IgD-negative memory B cell (primary cell): ENCODE results near the gene SEPSECS. TPM values are rescaled to one million over a fixed set of nuclear protein-coding genes. Genes with fewer than 3 reads are reported as not detected.
A peak's percentile ranks its signal among the peaks of the same experiment; 100 is the strongest.

ENCODE experiments used
- H3K27ac Mint-ChIP-seq, 3 donors: one replicate each; pipeline ENCODE4 v1.8.0; 2020 to 2022; ENCODE audit warnings: mild to moderate bottlenecking in 3 of 3, mixed read lengths in 3 of 3, moderate library complexity in 1 of 3
- H3K27me3 Mint-ChIP-seq: one replicate; pipeline ENCODE4 v1.8.0; 2021; ENCODE audit warnings: mixed read lengths
- H3K36me3 Mint-ChIP-seq: one replicate; pipeline ENCODE4 v1.8.0; 2020; ENCODE audit warnings: mild to moderate bottlenecking, mixed read lengths
- H3K4me1 Mint-ChIP-seq, 3 donors: one replicate each; pipeline ENCODE4 v1.8.0; 2020 to 2022; ENCODE audit warnings: mixed read lengths in 3 of 3, mild to moderate bottlenecking in 1 of 3
- H3K4me3 Mint-ChIP-seq, 4 donors: one replicate each; pipeline ENCODE4 v1.8.0; 2020 to 2022; ENCODE audit warnings: mild to moderate bottlenecking in 4 of 4, mixed read lengths in 4 of 4, moderate library complexity in 3 of 4
- H3K9me3 Mint-ChIP-seq, 3 donors: one replicate each; pipeline ENCODE4 v1.8.0; 2020 to 2021; ENCODE audit warnings: mixed read lengths in 3 of 3, mild to moderate bottlenecking in 1 of 3
- polyA plus RNA-seq: library from polyadenylated mRNA; unstranded; fragments of 300-500 nt; fragmentation: Illumina TruSeq; gene quantifications from one replicate; pipeline ENCODE4 v1.2.3, GENCODE V29; 2021

The SEPSECS gene
- 3.5 TPM for polyA plus RNA-seq

DNA sequence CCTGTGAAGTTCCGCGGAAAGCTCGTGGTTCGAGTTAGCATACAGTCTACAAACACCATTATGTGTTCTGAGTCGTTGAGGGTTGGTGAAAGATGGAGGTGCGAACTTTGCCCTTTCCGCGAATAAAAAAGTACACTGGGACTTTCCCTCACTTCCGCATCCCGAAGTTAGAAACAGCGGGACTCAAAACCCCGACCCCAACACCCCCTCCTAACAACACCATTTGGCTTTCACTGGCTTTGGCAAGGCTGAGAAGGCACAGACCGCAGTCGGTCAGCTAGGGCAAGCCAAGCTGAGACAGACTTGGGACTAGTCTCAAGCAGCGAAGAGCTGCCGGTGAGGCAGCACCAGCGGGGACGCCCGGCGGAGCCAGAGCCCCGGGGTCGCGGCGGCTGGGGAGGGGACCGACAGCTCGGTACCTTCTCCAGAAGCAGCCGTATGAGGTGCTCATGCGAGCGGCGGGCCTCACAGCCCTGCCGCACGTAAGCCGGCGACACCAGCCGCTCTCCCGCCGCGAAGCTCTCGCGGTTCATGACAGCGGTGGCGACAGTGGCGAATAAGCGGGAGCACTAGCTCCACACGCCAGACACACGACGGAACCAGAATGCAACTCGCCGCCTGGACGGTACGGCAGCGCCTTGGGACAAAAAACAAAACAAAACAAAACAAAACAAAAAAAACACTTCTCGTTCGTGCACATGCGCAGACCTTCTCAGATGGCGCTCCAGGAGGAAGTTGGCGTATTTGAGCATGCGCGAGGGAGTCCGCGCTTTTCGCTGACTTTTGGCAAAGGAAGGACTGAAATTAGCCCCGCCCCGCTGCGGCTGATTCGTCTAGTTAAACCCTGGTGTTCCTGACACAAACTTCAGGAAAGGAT, at the start of gene SEPSECS:
SEPSECS (minus strand) TSS at position 613 of the 877 bp plus-strand sequence; CDS start at position 533, 80 bp downstream.
- H3K27ac Mint-ChIP-seq = peak within 1 kb of the TSS; percentile 92 to 99 (median 93)
- peak within 1 kb of the TSS; percentile 93 to 98 (median 95) for H3K4me3 Mint-ChIP-seq
- H3K9me3 Mint-ChIP-seq = no peaks in the 10 kb centered on the region
- no peaks in the 10 kb centered on the region for H3K27me3 Mint-ChIP-seq
- peaks cover 25 to 39% (median 32%) of the 10 kb centered on the region in 3 donors for H3K4me1 Mint-ChIP-seq
- peaks cover 8% of the 10 kb centered on the region for H3K36me3 Mint-ChIP-seq

DNA sequence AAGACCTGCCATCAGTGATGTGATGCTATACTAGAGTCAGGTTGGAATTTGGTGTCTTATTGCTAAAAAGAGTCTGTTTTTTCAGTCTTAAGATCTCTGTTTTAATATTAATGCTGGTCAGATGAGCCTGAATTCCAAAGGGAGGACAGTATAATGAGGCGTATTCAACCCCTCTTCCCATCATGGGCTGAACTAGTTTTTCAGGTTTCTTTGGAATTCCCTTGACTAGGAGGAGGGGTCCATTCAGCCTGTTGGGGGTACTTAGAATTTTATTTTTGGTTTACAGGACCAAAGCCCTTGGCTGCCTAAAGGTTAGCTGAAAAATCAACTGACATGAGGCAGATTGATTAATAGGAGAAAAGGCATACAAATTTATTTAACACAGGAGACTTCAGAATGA, 49.5 kb upstream of the SEPSECS start:
- H3K9me3 Mint-ChIP-seq = peaks cover 9 to 19% (median 16%) of the 10 kb centered on the region in 3 donors
- H3K4me3 Mint-ChIP-seq = no peak overlapping the region
- H3K27me3 Mint-ChIP-seq = no peaks in the 10 kb centered on the region
- H3K36me3 Mint-ChIP-seq = no peaks in the 10 kb centered on the region
- H3K4me1 Mint-ChIP-seq = no peaks in the 10 kb centered on the region
- no peak overlapping the region for H3K27ac Mint-ChIP-seq

DNA sequence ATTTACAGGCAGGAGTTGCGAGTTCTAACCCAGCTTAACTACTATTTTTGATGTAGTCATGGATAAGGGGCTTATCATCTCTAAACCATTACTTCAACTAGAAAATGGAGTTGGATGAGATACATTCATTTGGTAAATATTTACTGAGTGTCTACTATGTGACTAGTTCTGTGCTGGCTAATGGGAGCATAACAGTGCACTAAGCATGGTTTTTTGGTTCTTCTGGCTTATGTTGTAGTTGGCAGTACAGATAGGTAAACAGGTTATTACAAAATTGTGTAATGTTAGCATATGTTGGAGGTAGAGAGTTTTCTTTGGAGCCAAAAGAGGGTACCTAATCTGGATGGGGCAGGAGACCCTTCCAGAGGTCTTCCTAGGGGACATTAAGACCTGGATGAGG, 47.7 kb upstream of the SEPSECS start:
- no peaks in the 10 kb centered on the region for H3K27me3 Mint-ChIP-seq
- no peak overlapping the region for H3K4me3 Mint-ChIP-seq
- H3K9me3 Mint-ChIP-seq = peaks cover 10 to 22% (median 15%) of the 10 kb centered on the region in 3 donors
- H3K36me3 Mint-ChIP-seq = peaks cover 2% of the 10 kb centered on the region
- peak overlapping the region in 1 of 3 donors; percentile 55 for H3K27ac Mint-ChIP-seq
- H3K4me1 Mint-ChIP-seq = no peaks in the 10 kb centered on the region

DNA sequence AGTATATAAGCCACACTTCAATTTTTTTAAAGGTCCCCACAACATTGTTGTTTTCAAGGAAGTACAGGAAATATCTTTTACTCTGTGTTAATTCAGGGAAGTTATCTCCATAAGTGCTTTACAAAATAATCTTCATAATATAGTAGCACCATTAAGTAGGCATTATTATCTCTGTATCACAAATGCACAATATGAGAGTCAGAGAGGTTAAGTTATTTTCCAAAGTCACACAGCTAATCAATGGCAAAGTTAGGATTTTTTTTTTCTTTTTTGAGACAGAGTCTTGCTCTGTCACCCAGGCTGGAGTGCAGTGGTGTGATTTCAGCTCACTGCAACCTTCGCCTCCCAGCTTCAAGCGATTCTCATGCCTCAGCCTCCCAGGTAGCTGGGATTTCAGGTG, 38.5 kb upstream of the SEPSECS start:
- peaks cover 2 to 6% (median 5%) of the 10 kb centered on the region in 3 donors for H3K9me3 Mint-ChIP-seq
- H3K27ac Mint-ChIP-seq = no peak overlapping the region
- H3K4me3 Mint-ChIP-seq = no peak overlapping the region
- H3K27me3 Mint-ChIP-seq = no peaks in the 10 kb centered on the region
- H3K4me1 Mint-ChIP-seq = no peaks in the 10 kb centered on the region
- peaks cover 20% of the 10 kb centered on the region for H3K36me3 Mint-ChIP-seq

DNA sequence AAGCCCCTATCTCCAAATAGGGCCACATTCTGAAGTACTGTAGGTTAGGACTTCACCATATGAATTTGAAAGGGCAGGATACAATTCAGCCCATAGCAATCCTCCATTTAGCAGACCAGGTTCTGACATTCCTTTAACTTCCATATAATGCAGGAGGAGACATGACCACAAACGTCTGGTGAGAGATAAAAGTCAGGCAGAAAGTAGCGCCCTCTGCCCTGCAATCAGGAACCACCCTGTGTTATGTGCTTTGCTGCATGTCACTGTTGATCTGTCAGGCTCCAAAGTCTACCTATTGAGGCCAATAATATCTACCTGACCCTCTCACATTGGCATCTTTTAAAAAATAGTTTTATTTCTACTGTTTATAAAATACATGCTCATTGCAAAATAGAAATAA, 30.2 kb upstream of the SEPSECS start:
- H3K4me1 Mint-ChIP-seq = peaks cover 0 to 8% (median 1%) of the 10 kb centered on the region in 3 donors
- H3K27me3 Mint-ChIP-seq = no peaks in the 10 kb centered on the region
- no peak overlapping the region for H3K27ac Mint-ChIP-seq
- H3K36me3 Mint-ChIP-seq = peaks cover 5% of the 10 kb centered on the region
- no peak overlapping the region for H3K4me3 Mint-ChIP-seq
- no peaks in the 10 kb centered on the region for H3K9me3 Mint-ChIP-seq

DNA sequence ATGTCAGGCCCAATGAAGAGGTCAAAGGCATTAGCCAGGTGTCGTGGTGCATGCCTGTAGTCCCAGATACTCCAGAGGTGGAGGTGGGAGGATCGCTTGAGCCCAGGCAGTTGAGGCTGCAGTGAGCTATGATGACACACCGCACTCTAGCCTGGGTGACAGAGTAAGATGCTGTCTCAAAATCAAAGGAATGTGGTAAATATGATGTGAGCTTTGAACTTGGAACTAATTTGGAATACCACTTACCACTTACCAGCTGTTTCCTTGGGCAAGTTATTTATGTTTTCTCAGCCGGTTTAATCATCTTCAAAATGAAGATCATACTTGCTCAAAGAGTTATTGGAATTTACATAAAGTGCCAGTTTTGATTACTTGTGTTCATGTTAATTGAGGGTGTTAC, 23.8 kb upstream of the SEPSECS start:
- no peak overlapping the region for H3K27ac Mint-ChIP-seq
- no peaks in the 10 kb centered on the region for H3K27me3 Mint-ChIP-seq
- peaks cover 5% of the 10 kb centered on the region for H3K36me3 Mint-ChIP-seq
- no peak overlapping the region for H3K4me3 Mint-ChIP-seq
- H3K4me1 Mint-ChIP-seq = peaks cover 5 to 8% (median 6%) of the 10 kb centered on the region in 3 donors
- no peaks in the 10 kb centered on the region for H3K9me3 Mint-ChIP-seq

DNA sequence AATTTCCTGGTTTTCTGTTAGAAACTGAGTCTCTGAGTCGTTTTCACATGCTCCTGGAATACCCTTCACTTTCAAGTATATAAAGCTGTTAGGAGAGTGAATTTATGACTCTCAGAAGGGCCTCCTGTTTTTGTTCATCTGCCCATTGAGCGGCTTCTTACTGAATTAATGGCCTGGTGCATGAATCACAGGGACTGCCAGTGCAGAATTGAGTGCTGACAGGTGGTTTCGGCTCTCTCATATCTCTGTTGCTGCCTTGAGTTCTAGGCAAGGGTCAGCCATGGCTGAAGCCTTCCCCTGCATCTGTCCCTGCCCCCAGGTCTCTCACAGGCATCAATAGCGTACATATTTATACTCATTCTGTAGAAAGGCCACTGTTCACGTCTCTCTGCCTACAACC, 22.7 kb upstream of the SEPSECS start:
- H3K36me3 Mint-ChIP-seq = no peaks in the 10 kb centered on the region

DNA sequence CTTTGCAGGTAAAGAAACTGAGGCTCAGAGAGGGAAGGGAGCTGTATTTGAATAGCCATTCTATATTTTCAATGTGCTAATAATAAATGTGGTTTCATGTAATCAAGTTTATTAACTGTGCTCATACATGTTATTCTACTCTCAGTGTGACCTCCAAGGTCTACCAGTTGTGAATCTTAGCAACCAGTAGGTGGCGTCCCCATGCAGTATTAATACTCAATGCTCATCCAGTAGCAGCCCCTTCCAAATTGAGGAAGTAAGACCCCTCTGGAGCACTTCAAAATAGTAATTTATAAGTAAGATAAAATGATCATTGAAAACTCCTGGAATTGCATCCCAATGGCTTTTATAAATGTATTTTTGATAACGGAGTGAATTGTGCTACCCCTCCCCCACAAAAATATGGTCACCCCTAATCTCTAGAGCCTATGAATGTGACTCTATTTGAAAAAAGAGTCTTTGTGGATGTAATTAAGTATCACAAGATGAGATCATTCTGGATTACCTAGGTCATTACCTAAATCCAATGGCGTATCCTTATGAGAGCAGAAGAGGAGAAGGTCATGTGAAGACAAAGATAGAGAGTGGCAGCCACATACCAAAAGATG, 20.4 kb upstream of the SEPSECS start:
- H3K27ac Mint-ChIP-seq = no peak overlapping the region
- no peak overlapping the region for H3K4me3 Mint-ChIP-seq
- peaks cover 4% of the 10 kb centered on the region for H3K36me3 Mint-ChIP-seq
- peaks cover 0 to 9% (median 8%) of the 10 kb centered on the region in 3 donors for H3K4me1 Mint-ChIP-seq
- H3K27me3 Mint-ChIP-seq = no peaks in the 10 kb centered on the region
- no peaks in the 10 kb centered on the region for H3K9me3 Mint-ChIP-seq

More for the DNA sequence above, 22.7 kb upstream of the SEPSECS start:
- H3K9me3 Mint-ChIP-seq = no peaks in the 10 kb centered on the region
- no peak overlapping the region for H3K27ac Mint-ChIP-seq
- peaks cover 0 to 10% (median 8%) of the 10 kb centered on the region in 3 donors for H3K4me1 Mint-ChIP-seq
- H3K27me3 Mint-ChIP-seq = no peaks in the 10 kb centered on the region
- H3K4me3 Mint-ChIP-seq = no peak overlapping the region

DNA sequence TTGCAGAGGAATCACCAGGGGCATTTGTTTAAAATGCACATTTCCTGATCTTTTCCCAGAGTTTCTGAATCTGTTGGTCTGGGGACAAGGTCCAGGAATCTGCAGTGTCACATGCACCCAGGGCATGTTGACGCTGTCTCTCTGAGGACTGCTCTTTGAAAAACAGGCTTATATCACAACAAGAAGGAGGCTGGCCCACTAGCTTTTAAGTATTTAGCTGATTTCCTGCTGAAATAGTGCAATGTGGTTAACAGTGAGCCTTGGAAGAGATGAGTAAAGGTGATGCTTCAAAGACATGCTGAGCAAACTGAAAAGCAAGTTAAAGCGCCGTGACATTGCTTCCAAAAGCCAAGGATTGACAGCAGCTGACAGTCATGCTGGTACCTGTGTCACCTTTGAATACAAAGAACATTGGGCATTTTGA, 18.6 kb upstream of the SEPSECS start:
- Mint-ChIP-seq H3K4me1 (peaks cover 0 to 6% (median 6%) of the 10 kb centered on the region in 3 donors), H3K4me3 (no peak overlapping the region), H3K27me3 (no peaks in the 10 kb centered on the region), H3K27ac (no peak overlapping the region), H3K9me3 (no peaks in the 10 kb centered on the region), H3K36me3 (peaks cover 6% of the 10 kb centered on the region)

DNA sequence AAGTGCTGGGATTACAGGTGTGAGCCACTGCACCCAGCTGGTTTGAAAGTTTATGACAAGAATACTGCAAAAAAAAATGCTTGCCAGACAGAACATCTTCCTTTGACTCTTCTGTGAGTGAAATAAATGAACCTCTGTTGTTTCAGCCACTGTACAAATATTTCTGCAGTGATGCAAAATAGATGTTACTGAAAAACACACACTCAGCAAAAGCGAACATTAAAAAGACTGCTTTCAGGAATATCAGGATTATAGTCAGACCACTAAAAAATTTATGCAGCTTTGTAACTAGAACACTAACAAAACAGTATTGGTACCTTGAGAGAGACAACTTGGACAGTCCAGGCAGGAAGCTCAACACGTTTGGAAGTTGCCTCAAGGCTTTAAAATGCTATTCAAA, 16.9 kb upstream of the SEPSECS start:
- H3K4me1 Mint-ChIP-seq = peaks cover 0 to 6% (median 5%) of the 10 kb centered on the region in 3 donors
- H3K27me3 Mint-ChIP-seq = no peaks in the 10 kb centered on the region
- no peak overlapping the region for H3K27ac Mint-ChIP-seq
- peaks cover 13% of the 10 kb centered on the region for H3K36me3 Mint-ChIP-seq
- no peaks in the 10 kb centered on the region for H3K9me3 Mint-ChIP-seq
- H3K4me3 Mint-ChIP-seq = no peak overlapping the region

DNA sequence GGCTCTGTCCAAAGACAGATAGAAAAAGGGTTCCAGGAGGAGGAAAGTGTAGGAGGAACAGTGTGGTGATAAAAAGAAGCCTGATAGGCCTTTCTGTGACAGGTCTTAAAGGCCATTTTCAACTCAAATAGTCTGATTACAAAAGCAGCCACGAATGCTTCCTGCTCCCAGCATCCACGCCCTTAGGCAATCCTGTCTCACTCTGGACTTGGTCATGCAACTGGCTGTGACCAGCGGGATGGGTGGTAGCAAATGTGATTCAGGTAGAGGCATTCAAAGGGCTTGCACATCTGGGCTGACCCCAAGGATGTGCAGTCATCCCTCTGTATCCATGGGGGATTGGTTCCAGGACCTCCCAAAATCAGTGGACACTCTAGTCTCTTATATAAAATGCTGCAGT, 14.4 kb upstream of the SEPSECS start:
- Mint-ChIP-seq H3K4me1 (peaks cover 2 to 8% (median 4%) of the 10 kb centered on the region in 3 donors), H3K9me3 (no peaks in the 10 kb centered on the region), H3K27me3 (no peaks in the 10 kb centered on the region), H3K27ac (no peak overlapping the region), H3K4me3 (no peak overlapping the region), H3K36me3 (peaks cover 16% of the 10 kb centered on the region)

DNA sequence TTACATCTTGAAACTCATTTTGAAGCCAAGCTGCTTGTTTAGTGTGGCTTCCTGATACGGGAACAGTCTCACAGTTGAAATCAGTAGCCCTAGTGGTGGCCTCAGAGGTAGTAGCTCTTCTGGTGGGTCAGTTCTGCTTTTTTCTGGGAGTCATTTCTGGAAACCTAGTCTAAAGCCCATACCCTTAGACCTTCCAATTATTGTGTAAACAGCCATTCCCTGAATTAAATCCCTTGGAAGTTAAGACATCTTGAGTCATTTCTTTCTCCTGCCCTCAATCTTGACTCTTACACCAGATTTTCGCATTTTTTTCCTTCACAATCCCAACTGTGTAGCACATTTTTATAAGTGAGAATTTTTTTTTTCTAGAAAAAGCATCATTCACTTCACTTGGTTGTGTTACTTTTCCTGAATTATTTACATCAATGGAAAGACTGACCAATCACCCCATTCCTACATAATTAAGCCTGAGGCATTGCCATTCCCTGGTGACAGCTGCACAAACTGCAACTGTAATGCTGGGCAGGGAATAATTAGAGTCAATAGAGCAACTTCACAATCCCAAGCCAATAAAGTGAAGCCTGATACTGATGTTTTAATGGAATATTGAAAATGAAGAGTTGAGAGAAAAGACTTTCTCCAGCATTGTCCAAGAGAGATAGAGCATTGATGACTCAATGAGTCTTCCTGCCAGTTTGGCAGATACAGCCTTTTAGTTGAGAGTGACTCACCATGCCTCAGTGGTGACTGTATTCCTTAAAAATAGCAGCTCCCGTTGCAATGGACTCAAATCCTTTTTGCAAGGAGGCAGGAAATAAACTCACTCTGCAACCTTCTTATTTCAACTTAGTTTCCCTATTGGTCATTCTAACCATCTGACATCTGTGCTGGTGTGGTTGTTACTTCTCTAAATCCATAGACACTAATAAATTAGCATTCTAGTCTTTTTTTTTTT, 13.0 kb upstream of the SEPSECS start:
- Mint-ChIP-seq H3K4me1 (peaks cover 0 to 6% (median 4%) of the 10 kb centered on the region in 3 donors), H3K36me3 (peaks cover 16% of the 10 kb centered on the region), H3K27ac (no peak overlapping the region), H3K4me3 (no peak overlapping the region), H3K27me3 (no peaks in the 10 kb centered on the region), H3K9me3 (no peaks in the 10 kb centered on the region)

DNA sequence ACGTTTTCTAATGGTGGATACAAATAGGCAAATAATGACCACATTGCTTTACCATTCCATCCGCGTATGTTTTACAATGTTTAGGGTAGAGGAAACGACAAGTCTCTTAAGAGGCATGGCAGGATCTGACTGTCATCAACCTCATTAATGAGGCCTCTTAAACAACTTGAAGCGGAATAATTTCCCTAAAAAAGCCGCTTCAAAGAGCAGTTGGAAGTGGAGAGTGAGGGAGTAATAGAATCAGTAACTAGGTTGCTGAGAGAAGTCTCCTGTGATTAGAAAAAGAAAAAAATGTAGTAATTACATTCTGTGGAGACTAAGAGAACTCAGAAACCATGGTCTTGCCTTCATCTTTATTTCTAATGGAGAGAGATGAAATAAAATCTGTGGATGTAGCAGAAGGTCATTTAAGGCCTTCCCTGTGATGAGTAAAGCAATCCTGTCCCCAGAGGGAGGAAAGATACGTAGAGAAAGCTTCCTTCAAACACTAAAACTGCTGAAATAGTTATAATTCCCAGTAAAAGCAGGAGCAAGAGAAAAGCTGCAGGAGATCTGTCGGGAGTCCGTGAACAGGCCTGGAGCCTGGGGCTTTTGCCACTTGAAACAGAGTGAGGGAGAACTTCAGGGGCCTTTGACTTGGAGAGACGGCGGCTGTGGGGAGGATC, 11.1 kb upstream of the SEPSECS start:
- Mint-ChIP-seq H3K36me3 (peaks cover 14% of the 10 kb centered on the region), H3K27ac (no peak overlapping the region), H3K9me3 (no peaks in the 10 kb centered on the region), H3K27me3 (no peaks in the 10 kb centered on the region), H3K4me3 (no peak overlapping the region), H3K4me1 (peaks cover 0 to 10% (median 6%) of the 10 kb centered on the region in 3 donors)

DNA sequence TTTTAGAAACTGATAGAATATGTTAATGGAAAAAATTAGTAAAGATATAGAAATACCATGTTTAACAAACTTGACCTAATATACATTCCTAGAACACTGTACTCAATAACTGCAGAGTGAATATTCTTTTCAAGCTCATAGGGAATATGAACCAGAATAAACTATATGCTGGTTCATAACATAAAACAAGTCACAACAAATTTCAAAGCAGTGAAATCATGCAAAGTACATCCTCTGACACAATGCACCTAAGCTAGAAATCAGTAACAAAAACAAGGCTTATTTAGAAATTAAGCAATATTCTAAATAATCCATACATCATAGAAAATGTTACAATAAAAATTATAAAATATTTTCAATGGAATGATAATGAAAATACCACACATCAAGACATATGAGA, 9.2 kb upstream of the SEPSECS start:
- Mint-ChIP-seq H3K4me1 (peaks cover 0 to 18% (median 9%) of the 10 kb centered on the region in 3 donors), H3K27me3 (no peaks in the 10 kb centered on the region), H3K36me3 (peaks cover 20% of the 10 kb centered on the region), H3K4me3 (no peak overlapping the region), H3K9me3 (no peaks in the 10 kb centered on the region), H3K27ac (no peak overlapping the region)
